ENCODE data around the gene CD93. TPM values are rescaled to one million over a fixed set of nuclear protein-coding genes. Genes with fewer than 3 reads are reported as not detected.

CD93 gene
- total RNA-seq, 4 donors from 2014 or later, result 24.5 to 80.7 (median 66.0) TPM

GRCh38 chr20:23060629-23061028, 25.5 kb downstream of the CD93 start:
- Histone ChIP-seq H3K9me3 (peaks cover 0 to 5% (median 0%) of the 10 kb centered on the region in 4 donors), H3K4me3 (no peak overlapping the region), H3K4me1 (peaks cover 30 to 46% (median 38%) of the 10 kb centered on the region in 4 donors), H3K27me3 (no peaks in the 10 kb centered on the region), H3K36me3 (no peaks in the 10 kb centered on the region), H3K27ac (replicated peaks in 1 of 4) (no peak overlapping the region)
- WGBS, result 81% methylated on average over 4 of the region's 4 CpGs
- intact Hi-C loops (cut with DNase I), result loop anchor here (5.0 kb wide), 2 partner anchors 177 to 368 kb away; no protein-coding TSS in a partner anchor
- DNase-seq (ENCODE audit: extremely low spot score), result no peak
- TF ChIP-seq EP300 (IDR thresholded peaks at IDR 0.05), result no peak
- TF ChIP-seq POLR2A (IDR thresholded peaks at IDR 0.05; ENCODE audit: low read depth), result no peak
- no peak for TF ChIP-seq CTCF (IDR thresholded peaks at IDR 0.05)
- TF ChIP-seq POLR2AphosphoS5 (IDR thresholded peaks at IDR 0.05), result no peak

GRCh38 chr20:23059846-23060245, 26.3 kb downstream of the CD93 start:
- TF ChIP-seq CTCF (IDR thresholded peaks at IDR 0.05), result no peak
- TF ChIP-seq POLR2A (IDR thresholded peaks at IDR 0.05; ENCODE audit: low read depth), result no peak
- no peak for TF ChIP-seq EP300 (IDR thresholded peaks at IDR 0.05)
- no peak for TF ChIP-seq POLR2AphosphoS5 (IDR thresholded peaks at IDR 0.05)
- Histone ChIP-seq H3K27ac (replicated peaks in 1 of 4) (no peak overlapping the region), H3K27me3 (no peaks in the 10 kb centered on the region), H3K9me3 (peaks cover 0 to 5% (median 0%) of the 10 kb centered on the region in 4 donors), H3K4me1 (peaks cover 30 to 46% (median 38%) of the 10 kb centered on the region in 4 donors), H3K36me3 (no peaks in the 10 kb centered on the region), H3K4me3 (no peak overlapping the region)
- 55% methylated on average over 3 of the region's 3 CpGs for WGBS
- no peak for DNase-seq (ENCODE audit: extremely low spot score)
- intact Hi-C loops (cut with DNase I), result loop anchor here (5.0 to 10.0 kb wide), 3 partner anchors 177 to 368 kb away; no protein-coding TSS in a partner anchor

- H3K4me3 ChIP-seq, result no peak overlapping the region
- no peak for DNase-seq (ENCODE audit: extremely low spot score)
- intact Hi-C loops (cut with DNase I), result loop anchor here (10.0 kb wide), 1 partner anchor 286 kb away; no protein-coding TSS in a partner anchor
- TF ChIP-seq EP300 (IDR thresholded peaks at IDR 0.05) (no peak), POLR2AphosphoS5 (IDR thresholded peaks at IDR 0.05) (no peak), CTCF (IDR thresholded peaks at IDR 0.05) (no peak), POLR2A (IDR thresholded peaks at IDR 0.05; ENCODE audit: low read depth) (no peak)
- H3K4me1 ChIP-seq, result peaks cover 30 to 46% (median 38%) of the 10 kb centered on the region in 4 donors
- H3K27me3 ChIP-seq, result no peaks in the 10 kb centered on the region
- H3K36me3 ChIP-seq, result no peaks in the 10 kb centered on the region
- no peak overlapping the region for H3K27ac ChIP-seq (replicated peaks in 1 of 4)
- H3K9me3 ChIP-seq, result peaks cover 0 to 5% (median 0%) of the 10 kb centered on the region in 4 donors
- WGBS, result 73% methylated on average over 3 of the region's 3 CpGs
These were observed 27.1 kb downstream of the CD93 start for GRCh38 chr20:23059001-23059400.

- TF ChIP-seq POLR2AphosphoS5 (IDR thresholded peaks at IDR 0.05), result no peak
- no peak for TF ChIP-seq POLR2A (IDR thresholded peaks at IDR 0.05; ENCODE audit: low read depth)
- TF ChIP-seq EP300 (IDR thresholded peaks at IDR 0.05), result no peak
- TF ChIP-seq CTCF (IDR thresholded peaks at IDR 0.05), result no peak
- DNase-seq (ENCODE audit: extremely low spot score), result no peak
- WGBS, result 77% methylated on average over 1 of the region's 1 CpG
- Histone ChIP-seq H3K4me3 (no peak overlapping the region), H3K27me3 (no peaks in the 10 kb centered on the region), H3K4me1 (peaks cover 30 to 46% (median 38%) of the 10 kb centered on the region in 4 donors), H3K9me3 (peaks cover 0 to 5% (median 0%) of the 10 kb centered on the region in 4 donors), H3K27ac (replicated peaks in 1 of 4) (no peak overlapping the region), H3K36me3 (no peaks in the 10 kb centered on the region)
- intact Hi-C loops (cut with DNase I), result loop anchor here (10.0 kb wide), 1 partner anchor 287 kb away; no protein-coding TSS in a partner anchor
These were observed 27.9 kb downstream of the CD93 start for GRCh38 chr20:23058240-23058639.

Measured in esophagus muscularis mucosa (tissue), 4 donors.